ENCODE data around the gene AGMO.

Gene AGMO

GRCh38 chr7:15389073-15389472 is 172.7 kb downstream of the AGMO start:
- no peak for DNase-seq

GRCh38 chr7:15378494-15379145 is 183.2 kb downstream of the AGMO start:
- no peak for DNase-seq

- DNase-seq = no peak
Observed at GRCh38 chr7:15376600-15376999, 185.2 kb downstream of the AGMO start.

- no peak for DNase-seq
Observed at GRCh38 chr7:15370441-15370840, 191.4 kb downstream of the AGMO start.

- DNase-seq = no peak
Observed at GRCh38 chr7:15368653-15369052, 193.2 kb downstream of the AGMO start.

- DNase-seq = no peak
Observed at GRCh38 chr7:15367897-15368296, 193.9 kb downstream of the AGMO start.

- DNase-seq = no peak
Observed at GRCh38 chr7:15358112-15358511, 203.7 kb downstream of the AGMO start.

- no peak for DNase-seq
Observed at GRCh38 chr7:15352421-15353206, 209.2 kb downstream of the AGMO start.

- DNase-seq = no peak
Observed at GRCh38 chr7:15345216-15345615, 216.6 kb downstream of the AGMO start.

DNA sequence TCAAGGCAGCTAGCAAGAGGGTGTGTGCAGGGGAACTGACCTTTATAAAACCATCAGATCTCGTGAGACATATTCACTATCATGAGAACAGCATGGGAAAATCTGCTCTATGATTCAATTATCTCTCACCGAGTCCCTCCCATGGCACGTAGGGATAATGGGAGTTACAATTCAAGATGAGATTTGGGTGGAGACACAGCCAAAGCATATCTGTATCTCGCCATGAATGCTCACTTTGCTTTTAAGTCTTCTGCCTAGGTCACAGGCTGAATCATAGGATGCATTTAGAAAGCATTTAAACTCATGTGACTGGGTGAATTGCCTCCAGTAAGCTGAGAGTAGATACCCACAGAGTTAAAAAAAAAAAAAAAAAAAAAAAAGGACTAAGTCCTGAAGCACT is 220.0 kb downstream of the AGMO start:
- DNase-seq = no peak

DNA sequence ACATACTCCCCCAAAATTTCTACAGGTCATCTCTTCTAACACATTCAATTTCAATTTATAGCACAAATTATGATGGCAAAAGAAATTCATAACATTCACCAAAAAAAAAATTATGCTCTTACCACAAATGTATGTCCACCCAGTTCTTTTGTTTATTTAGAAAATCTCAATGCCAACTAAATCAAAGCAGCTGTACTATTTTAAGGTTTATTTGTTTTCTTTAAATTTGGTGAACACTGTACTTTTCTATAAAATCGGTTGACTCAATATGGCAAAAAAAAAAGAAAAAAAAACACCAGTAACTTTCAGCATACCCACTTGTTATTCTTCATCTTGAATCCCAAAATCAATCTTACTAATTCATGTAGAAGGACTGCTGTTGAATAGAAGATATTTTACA is 225.7 kb downstream of the AGMO start:
- no peak for DNase-seq

GRCh38 chr7:15335390-15335789 is 226.4 kb downstream of the AGMO start:
- no peak for DNase-seq

DNA sequence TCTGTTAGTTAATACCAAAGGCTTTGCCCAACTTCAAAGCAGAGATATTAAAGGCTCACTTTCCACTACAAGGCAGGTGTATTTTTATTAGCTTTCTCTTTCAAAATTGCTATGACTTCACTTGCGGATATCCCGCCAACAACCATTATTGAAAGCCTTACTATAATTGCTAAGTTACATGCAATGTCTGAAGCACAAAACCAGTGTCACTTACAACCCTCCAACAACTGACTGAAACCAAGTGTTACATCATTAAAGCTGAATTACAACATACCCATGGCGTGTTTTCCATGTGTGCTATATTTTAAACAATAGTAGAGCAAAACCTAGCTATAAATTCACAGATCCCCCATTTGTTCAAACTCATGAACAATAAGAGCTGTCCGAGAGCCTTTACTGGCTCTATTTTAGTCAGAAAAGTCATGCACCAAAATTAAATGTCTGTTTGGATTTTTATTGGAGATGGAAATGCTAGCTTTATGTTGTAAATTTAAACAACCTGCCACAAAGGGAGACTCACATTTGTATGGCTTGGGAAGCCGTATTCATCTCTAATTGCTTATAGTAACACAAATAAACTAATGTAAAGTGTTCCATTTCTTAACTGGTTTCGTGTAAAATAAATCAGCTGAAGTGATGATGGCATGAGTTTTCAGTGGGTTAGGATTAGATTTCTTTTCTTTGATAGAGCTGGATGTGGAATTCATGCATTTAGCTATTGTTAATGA is 227.1 kb downstream of the AGMO start:
- no peak for DNase-seq

- DNase-seq = no peak
Observed at GRCh38 chr7:15332956-15333355, 228.9 kb downstream of the AGMO start.

- no peak for DNase-seq
Observed at GRCh38 chr7:15330943-15331342, 230.9 kb downstream of the AGMO start.

DNA sequence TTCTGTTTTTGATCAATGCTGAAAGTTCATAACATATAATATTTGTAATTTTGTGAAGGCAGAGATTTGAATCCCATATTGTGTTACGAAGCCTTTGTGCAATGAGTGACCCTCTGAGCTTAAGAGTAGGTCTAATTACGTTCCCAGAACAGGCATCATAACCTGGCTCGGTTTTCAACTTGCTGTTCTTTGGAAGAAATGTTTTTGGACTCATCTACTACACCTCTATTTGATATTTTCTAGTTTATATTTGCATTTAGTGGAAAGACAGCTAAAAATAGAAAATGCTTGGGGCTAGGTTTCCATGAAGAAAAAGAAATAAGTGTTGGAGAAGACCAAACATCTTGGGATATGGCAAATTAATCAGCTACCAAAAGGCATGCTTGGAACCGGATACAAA is 234.8 kb downstream of the AGMO start:
- no peak for DNase-seq

DNA sequence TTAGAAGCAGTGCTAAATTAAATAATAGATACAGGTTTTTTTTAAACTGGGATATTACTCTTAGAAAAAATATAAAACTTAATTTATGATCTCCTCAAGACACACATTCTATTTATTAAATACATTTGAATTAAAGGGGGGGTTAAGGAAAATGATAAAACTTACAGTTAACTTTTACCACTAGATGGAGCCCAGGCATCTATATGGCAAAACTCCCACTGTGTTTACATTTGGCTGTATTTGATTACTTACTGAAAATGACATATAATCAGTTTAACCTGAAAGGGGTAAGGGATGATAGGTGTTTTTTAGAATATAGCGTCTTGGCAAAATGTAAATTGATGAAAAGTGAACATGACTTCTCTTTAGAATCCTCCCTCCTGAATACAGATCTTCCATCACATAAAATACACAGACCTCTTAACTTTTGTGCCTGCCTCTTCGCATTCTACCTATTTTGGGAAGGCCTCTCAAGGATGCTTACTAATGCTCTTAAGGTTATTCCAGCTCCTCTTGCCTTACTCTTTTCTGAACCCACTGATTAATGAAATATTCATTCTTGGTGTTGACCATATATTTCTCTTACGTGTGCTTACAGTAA is 235.7 kb downstream of the AGMO start:
- DNase-seq = peak; percentile 45

DNA sequence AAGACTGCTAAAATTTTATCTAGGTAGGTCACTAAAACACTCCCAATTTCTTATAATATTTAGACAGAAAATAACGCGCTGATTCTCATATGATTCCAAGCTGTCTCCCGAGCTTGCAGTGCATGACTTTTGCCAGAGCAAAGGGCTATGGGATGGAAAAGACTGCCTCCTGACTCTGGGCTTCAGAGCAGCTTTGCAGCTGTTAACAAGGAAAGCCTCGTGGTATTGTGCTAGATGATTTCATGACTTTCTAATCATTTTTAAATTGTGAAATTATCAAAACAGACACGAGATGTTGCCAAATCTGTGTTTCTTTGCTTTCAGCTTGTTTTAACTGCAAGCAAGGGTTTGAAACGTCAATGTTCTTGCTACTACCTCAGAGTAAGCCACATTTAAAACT is 238.3 kb downstream of the AGMO start:
- no peak for DNase-seq

DNA sequence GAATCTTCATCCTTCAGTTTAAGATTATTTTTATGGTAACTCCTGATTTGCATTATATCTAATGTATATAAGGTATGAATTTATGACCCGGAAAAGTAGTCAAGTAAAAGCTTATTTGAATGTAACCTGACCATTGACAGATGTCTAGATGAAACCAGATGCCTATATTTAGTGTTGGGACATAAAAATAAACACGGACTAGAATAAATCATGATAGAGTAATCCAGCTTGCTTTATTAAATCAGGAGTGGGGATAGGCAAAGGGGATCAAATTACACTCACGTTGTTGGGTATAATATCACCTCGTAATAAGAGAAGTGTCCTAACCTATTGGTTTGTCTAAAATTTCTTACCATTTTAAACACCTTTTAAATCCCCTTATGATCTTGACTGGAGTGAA is 244.6 kb downstream of the AGMO start:
- peak; percentile 38 for DNase-seq

GRCh38 chr7:15315678-15316077 is 246.1 kb downstream of the AGMO start:
- no peak for DNase-seq

GRCh38 chr7:15314922-15315321 is 246.9 kb downstream of the AGMO start:
- no peak for DNase-seq

DNA sequence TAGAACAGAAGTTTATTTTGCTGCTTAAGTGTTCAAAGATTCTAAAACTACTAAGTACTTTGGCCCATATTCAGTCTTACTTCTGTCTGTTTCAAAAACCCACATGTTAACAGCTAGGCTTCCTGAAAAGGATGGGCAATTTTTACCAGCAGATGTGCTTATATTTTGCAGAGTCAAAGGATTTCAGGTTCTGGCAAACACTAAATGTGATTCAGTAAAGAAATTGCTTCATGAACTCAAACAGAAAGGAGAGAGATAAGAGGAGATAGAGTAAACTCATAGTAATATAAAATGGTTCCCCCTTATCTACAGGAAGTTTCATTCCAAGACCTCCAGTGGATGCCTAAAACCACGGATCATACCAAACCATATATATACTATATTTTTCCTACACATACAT is 248.5 kb downstream of the AGMO start:
- DNase-seq = no peak

DNA sequence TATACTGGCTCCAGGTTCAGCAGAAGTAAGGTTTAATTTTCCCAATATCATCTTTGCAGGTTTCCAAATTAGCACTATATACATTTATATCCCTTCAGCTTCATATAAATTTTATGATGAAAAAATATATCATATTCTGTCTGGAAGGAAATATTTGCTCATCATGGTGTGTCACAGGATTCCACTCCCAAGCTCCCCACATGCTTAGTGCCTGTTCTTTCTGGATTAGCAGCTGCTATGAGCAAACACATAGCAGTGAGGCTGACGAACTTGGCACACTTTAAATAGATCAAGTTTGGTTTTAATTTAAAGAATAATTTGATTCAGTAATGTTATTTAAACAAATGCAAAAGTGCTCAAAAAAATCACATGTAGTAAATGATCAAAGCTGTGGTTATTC is 251.9 kb downstream of the AGMO start:
- no peak for DNase-seq

GRCh38 chr7:15308821-15309220 is 253.0 kb downstream of the AGMO start:
- DNase-seq = no peak
